Glutamatergic neuron (in vitro differentiated cells): ENCODE measurements around the gene USP9X. TPM values are rescaled to one million over a fixed set of nuclear protein-coding genes. Genes with fewer than 3 reads are reported as not detected.
"Not testable (repeated sequence)": the region's sequence is repeated elsewhere in the genome, so short reads cannot be mapped to it uniquely, and the experiment has no call there.

Source experiments
- DNase-seq: peaks from one replicate; pipeline ENCODE4 v3.0.0; 2022
- H3K27ac Mint-ChIP-seq: one replicate; pipeline ENCODE4 v1.8.0; 2020; ENCODE audit warnings: mild to moderate bottlenecking, mixed read lengths, inconsistent platforms; ENCODE audit not compliant: unreplicated experiment
- H3K27me3 Mint-ChIP-seq: one replicate; pipeline ENCODE4 v1.8.0; 2020; ENCODE audit warnings: mild to moderate bottlenecking, moderate library complexity, mixed read lengths, inconsistent platforms; ENCODE audit not compliant: unreplicated experiment
- H3K36me3 Mint-ChIP-seq: one replicate; pipeline ENCODE4 v1.8.0; 2020; ENCODE audit warnings: mild to moderate bottlenecking, mixed read lengths, inconsistent platforms; ENCODE audit not compliant: unreplicated experiment
- H3K4me1 Mint-ChIP-seq: one replicate; pipeline ENCODE4 v1.8.0; 2020; ENCODE audit warnings: mild to moderate bottlenecking, low read depth, mixed read lengths, inconsistent platforms; ENCODE audit not compliant: unreplicated experiment
- H3K4me3 Mint-ChIP-seq: one replicate; pipeline ENCODE4 v1.8.0; 2020; ENCODE audit warnings: mild to moderate bottlenecking, mixed read lengths, inconsistent platforms; ENCODE audit not compliant: unreplicated experiment
- H3K9me3 Mint-ChIP-seq: one replicate; pipeline ENCODE4 v1.8.0; 2020; ENCODE audit warnings: mild to moderate bottlenecking, moderate library complexity, mixed read lengths, inconsistent platforms; ENCODE audit not compliant: unreplicated experiment
- total RNA-seq: library from RNA; stranded (reverse); fragmentation: NEBNext Ultra II Directional; extraction: Animal tissue kit (Norgen Biotek cat#: 25700); gene quantifications from one replicate; pipeline ENCODE4 v1.2.1, GENCODE V29; 2021; ENCODE audit not compliant: unreplicated experiment
- TF ChIP-seq, protein P1 (sequence below): fragments of 200-600 bp; sonication (generic); IDR thresholded peaks from one replicate; pipeline ENCODE4 v1.5.0; 2021; ENCODE audit not compliant: partially characterized antibody, unreplicated experiment

Gene USP9X
- total RNA-seq, 1 donor from 2014 or later = 120 TPM

GRCh38 chrX:41110801-41111625, 25.8 kb downstream of the USP9X start:
- Mint-ChIP-seq H3K9me3 (peaks cover 2% of the 10 kb centered on the region), H3K27me3 (no peaks in the 10 kb centered on the region), H3K27ac (no peak overlapping the region), H3K4me1 (peaks cover 24% of the 10 kb centered on the region), H3K36me3 (peaks cover 3% of the 10 kb centered on the region), H3K4me3 (no peak overlapping the region)
- DNase-seq = no peak
- TF ChIP-seq, protein P1, sequence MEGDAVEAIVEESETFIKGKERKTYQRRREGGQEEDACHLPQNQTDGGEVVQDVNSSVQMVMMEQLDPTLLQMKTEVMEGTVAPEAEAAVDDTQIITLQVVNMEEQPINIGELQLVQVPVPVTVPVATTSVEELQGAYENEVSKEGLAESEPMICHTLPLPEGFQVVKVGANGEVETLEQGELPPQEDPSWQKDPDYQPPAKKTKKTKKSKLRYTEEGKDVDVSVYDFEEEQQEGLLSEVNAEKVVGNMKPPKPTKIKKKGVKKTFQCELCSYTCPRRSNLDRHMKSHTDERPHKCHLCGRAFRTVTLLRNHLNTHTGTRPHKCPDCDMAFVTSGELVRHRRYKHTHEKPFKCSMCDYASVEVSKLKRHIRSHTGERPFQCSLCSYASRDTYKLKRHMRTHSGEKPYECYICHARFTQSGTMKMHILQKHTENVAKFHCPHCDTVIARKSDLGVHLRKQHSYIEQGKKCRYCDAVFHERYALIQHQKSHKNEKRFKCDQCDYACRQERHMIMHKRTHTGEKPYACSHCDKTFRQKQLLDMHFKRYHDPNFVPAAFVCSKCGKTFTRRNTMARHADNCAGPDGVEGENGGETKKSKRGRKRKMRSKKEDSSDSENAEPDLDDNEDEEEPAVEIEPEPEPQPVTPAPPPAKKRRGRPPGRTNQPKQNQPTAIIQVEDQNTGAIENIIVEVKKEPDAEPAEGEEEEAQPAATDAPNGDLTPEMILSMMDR = no peak

DNA sequence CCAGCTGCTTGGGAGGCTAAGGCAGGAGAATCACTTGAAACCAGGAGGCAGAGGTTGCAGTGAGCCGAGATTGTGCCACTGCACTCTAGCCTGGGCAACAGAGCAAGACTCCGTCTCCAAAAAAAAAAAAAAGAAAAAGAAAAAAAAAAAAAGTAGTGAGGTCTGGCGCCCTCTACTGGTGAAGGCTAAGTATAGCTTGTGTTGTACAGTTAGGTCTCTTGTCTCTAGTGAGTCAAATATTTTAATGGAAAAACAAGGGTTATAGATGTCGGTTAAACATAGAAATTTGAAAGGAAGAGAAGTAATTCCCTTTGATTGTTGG, 29.8 kb downstream of the USP9X start:
- H3K9me3 Mint-ChIP-seq, DNase-seq, H3K36me3 Mint-ChIP-seq, H3K27me3 Mint-ChIP-seq, H3K27ac Mint-ChIP-seq, H3K4me3 Mint-ChIP-seq: not testable (repeated sequence)
- TF ChIP-seq, protein P1 = peak; percentile 79
- H3K4me1 Mint-ChIP-seq = peaks cover 14% of the 10 kb centered on the region

- H3K4me3 Mint-ChIP-seq = no peak overlapping the region
- peaks cover 9% of the 10 kb centered on the region for H3K4me1 Mint-ChIP-seq
- DNase-seq = no peak
- H3K36me3 Mint-ChIP-seq = no peaks in the 10 kb centered on the region
- TF ChIP-seq, protein P1 = no peak
- peaks cover 1% of the 10 kb centered on the region for H3K27me3 Mint-ChIP-seq
- H3K27ac Mint-ChIP-seq = no peak overlapping the region
- no peaks in the 10 kb centered on the region for H3K9me3 Mint-ChIP-seq
Measured at GRCh38 chrX:41116948-41117347, 31.7 kb downstream of the USP9X start.

DNA sequence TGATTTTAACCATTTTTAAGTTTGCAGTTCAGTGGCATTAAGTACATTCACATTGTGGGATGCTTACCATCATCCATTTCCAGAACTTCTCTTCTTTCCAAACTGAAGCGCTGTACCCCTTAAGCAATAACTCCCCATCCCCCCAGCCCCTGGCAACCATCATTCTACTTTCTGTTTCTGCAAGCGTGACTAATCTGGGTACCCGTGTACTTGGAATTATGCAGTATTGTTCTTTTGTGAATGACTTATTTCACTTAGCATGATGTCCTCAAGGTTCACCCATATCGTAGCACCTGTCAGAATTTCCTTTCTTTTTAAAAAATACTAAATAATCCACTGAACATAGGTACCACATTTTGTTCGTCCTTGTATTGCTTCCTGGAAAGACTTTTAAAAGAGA, 32.9 kb downstream of the USP9X start:
- H3K27ac Mint-ChIP-seq = no peak overlapping the region
- H3K9me3 Mint-ChIP-seq = no peaks in the 10 kb centered on the region

DNA sequence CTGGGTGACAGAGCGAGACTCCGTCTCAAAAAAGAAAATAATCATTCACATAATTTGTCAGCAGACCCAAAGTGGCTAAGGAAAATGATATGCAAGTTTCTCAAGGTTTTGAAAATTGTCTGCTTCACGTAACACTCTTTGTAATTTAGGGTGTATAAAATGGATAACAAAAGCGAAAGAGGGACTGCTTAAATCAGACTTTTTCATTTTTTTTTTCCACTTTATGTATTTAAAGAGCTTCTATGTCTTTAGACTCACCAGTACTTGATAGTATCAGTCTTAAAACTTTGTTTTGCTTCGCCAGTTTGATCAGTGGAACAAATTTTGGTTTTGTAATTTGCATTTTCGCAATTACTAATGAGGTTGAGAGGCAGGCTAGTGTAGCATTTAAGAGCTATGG, 34.6 kb downstream of the USP9X start:
- Mint-ChIP-seq H3K27ac (no peak overlapping the region), H3K4me3 (no peak overlapping the region), H3K27me3 (peaks cover 1% of the 10 kb centered on the region), H3K36me3 (no peaks in the 10 kb centered on the region), H3K9me3 (no peaks in the 10 kb centered on the region), H3K4me1 (peaks cover 9% of the 10 kb centered on the region)
- TF ChIP-seq, protein P1 = no peak
- DNase-seq = no peak

More for the DNA sequence above, 32.9 kb downstream of the USP9X start:
- TF ChIP-seq, protein P1 = no peak
- Mint-ChIP-seq H3K4me1 (peaks cover 9% of the 10 kb centered on the region), H3K36me3 (no peaks in the 10 kb centered on the region), H3K4me3 (no peak overlapping the region), H3K27me3 (peaks cover 1% of the 10 kb centered on the region)
- DNase-seq = no peak
